HG03565 (cell line): ENCODE results near the gene ZNF362.
"Not testable (repeated sequence)": the region's sequence is repeated elsewhere in the genome, so short reads cannot be mapped to it uniquely, and the experiment has no call there.

ENCODE experiments used
- ATAC-seq: cut with Tn5 transposase; IDR thresholded peaks from one replicate; pipeline ENCODE4 v1.9.1; 2021; ENCODE audit warnings: mild to moderate bottlenecking, moderate library complexity; ENCODE audit not compliant: unreplicated experiment

ZNF362 gene, protein sequence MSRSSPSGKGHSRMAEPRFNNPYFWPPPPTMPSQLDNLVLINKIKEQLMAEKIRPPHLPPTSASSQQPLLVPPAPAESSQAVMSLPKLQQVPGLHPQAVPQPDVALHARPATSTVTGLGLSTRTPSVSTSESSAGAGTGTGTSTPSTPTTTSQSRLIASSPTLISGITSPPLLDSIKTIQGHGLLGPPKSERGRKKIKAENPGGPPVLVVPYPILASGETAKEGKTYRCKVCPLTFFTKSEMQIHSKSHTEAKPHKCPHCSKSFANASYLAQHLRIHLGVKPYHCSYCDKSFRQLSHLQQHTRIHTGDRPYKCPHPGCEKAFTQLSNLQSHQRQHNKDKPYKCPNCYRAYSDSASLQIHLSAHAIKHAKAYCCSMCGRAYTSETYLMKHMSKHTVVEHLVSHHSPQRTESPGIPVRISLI

DNA sequence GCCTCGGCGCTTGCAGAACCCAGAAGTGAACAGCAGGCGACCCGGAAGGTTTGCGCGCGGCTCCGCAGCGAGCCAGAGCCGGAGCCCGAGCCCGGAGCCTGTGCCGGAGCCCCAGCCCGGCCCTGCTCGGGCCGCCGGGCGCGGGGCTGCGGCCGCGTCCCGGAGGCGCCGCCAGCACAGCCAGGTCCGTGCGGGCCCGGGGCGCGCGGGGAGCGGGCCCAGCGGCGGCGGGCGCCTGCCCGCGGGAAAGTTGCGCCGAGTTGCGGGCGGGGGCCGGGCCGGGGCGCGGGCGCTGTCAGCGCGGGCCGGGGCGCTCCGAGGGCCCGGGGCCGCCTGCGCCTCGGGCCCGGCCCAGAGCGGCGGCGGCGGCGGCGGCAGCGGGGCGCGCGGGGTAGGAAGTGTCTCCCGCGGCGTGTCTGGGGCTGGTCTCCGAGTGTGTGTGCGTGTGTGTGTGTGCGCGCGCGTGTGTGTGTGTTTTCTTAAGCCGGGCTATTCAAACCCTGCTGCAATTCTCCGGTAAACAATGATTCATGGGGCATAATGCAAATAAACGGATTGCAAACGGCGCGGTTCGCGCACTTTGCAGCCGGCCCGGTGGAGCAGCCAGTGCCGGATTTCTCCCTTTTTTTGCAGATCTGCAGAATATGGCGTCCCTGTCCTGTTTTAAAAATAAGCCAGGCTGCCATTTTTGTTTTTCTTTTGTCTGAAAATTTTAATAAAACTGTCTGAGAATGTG lies at the start of gene ZNF362:
TSS of gene ZNF362 (plus strand) at position 22 of the 736 bp plus-strand sequence. CDS start 14,083 bp downstream, outside the sequence.
- peak; percentile 54 for ATAC-seq

DNA sequence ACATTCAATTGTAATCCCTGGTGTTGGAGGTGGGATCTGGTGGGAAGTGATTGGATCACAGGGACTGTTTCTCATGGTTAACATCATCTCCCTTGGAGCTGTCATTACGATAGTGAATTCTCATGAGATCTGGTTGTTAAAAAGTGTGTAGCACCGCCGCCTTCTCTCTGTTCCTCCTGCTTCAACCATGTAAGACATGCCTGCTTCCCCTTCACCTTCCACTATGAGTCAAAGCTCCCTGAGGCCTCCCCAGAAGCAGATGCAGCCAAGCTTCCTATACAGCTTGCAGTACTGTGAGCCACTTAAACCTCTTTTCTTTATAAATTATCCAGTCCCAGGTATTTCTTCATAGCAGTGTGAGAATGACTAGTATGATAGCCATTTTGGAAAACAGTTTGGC lies 44.3 kb upstream of the ZNF362 start:
- ATAC-seq: no peak

DNA sequence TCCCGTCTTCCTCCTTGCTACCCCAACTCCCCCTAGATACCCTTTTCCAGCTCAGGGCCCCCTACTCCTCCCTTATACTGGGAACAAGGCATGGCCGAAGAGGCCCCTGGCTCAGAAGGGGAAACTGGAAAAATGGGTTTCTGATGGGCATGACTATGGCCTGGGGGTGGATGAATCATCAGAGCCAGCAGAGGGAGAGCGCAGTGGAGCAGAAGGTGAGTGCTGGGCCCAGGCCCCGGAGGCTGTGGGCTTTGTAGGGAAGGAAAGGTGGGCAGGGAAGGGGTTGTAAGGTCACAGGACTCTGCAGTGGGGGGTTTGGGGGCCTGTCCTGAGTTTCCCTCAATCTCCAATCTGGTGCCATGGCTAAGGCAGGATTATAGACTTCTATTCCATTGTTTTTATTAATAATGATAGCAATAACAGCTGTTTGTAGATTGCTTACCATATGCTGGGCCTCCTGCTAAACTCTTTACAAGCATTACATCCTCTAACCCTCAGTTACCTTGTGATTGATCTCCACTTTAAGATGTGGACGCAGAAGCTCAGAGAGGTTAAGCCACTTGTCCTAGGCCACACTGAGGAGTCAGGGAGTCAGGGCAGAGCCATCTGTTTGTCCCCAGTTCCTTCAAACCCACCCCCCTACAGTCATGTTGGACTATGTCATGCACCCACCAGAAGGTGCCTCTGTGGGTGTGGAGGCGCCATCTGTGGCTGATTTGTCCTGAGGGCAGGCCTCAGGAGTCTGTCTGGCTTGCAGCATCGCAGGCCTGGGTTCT lies 36.2 kb upstream of the ZNF362 start:
- no peak for ATAC-seq

DNA sequence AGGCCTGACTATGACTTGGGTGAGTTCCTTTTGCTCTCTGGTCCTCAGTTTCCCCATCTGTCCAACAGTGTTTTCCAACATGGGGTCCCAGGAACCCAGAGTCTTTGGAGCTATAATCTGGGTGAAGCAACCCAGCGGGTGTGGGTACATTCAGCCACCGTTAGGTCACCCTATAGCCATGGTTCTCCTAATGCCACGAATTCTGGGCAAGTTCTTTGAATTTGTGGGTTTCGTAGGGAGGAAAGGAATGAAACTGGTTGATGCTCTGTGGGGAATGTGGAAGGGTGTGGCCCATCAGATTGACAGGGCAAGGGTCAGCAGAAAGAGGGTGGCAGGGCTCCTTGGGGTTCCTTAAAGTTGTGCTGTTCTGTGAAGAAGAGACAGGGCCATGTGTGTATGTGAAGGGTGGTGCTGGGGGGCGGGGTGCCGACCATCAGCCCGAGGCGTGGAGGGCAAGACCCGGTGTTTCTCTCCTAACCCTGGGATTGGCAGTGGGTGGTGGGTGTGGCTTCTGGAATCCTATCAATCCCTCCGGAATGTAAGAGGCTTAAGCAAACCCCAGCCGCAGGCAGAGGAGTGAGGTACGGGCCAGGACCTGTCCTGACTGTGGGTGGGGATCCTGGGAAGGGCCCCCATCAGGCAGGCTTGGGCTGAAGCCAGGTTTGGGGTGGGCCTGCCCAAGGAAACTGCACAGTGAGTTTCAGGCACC lies 35.5 kb upstream of the ZNF362 start:
- ATAC-seq: no peak

DNA sequence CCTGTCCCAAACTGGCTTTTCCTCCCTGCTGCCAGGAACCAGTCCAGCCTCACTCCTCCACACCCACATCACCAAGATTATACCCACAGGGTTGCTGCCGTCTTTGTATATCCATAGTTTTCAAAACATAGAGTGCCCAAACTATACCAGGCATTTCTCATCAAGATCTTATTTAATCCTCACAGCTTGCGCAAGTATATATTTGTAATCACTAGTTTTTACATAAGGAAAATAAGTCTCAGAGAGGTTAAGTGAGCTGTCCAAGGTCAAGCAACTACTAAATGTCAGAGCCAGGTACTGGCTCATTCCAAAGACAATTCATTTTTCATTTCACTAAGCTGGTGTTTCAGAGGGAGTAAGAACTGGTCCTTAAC lies 34.9 kb upstream of the ZNF362 start:
- ATAC-seq: no peak

DNA sequence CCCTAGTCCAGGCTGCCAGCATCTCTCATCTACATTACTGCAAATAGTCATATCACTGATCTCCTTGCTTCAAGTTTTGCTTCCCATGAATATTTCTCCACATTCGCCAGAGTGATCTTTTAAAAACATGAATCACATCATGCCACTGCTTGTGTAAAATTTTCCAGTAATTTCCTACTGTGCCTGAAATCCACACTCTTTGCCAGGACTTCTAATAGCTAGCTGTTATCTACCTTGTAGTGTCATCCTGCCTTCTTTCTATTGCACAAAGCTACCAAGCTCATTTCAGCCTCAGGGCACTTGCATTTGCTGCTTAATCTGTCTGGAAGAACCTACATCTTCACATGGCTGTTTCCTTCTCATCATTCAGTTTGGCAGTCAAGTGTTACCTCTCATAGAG lies 33.9 kb upstream of the ZNF362 start:
- no peak for ATAC-seq

DNA sequence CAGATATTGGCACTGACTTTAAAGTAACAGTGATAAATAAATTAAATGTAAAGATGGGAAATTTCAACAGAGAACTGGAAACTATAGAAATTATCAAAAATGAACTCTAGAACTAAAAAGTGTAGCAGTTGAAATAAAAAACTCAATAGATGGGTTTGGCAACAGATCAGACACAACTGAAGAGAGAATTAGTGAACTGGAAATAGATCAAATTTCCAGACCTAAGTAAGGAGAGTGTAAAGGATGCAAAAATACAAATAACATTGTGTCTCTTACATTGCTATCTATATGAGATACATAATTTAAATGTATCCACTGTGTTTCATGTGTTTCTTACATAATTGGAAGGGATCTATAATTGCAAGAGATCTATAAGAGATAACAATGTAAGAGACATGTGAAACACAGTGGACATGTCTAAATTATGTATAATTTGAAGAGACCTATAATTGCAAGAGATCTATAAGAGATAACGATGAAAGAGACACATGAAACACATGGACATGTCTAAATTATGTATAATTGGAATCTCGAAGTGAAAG lies 32.1 kb upstream of the ZNF362 start:
- no peak for ATAC-seq

DNA sequence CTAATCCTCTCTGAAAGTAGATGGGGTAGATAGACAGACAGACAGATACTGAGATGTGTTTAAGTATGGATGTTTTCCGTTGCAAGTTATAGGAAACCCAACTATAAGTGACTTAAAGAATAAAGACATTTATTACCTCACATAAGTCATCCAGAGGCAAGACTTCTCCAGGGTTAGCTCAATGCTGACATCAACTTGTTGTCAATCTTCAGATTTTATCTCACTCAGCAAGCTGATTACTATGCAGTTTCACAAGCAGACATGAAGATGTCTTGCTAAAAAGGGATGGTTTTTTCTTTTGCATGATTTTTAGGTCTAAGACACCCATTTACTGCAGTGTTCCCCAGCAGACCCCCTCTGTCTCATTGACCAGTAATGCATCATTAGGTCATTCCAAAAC lies 30.7 kb upstream of the ZNF362 start:
- ATAC-seq: no peak

DNA sequence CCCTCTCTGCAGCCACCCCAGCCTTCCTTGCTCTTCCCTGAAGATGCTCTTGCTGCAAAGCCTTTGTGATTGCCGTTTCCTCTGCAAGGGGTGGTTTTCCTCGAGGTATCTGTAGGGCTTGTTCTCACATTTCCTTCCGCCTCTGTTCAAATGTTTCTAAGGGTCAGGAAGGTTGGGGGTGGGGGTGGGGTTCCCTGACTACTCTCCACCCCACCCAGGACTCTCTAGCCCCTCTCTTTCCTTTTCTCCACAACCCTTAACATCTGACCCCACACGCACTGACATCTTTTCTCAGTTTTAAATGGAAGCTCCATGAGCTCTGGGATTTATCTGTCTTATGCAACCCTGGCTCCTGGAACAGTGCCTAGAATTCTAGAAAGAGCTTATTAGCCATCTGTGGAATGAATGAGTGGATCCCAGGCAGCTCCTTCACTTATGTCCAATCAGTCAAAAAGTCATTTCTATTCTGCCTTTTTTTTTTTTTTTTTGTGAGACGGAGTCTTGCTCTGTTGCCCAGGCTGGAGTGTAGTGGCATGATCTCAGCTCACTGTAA lies 27.3 kb upstream of the ZNF362 start:
- no peak for ATAC-seq

DNA sequence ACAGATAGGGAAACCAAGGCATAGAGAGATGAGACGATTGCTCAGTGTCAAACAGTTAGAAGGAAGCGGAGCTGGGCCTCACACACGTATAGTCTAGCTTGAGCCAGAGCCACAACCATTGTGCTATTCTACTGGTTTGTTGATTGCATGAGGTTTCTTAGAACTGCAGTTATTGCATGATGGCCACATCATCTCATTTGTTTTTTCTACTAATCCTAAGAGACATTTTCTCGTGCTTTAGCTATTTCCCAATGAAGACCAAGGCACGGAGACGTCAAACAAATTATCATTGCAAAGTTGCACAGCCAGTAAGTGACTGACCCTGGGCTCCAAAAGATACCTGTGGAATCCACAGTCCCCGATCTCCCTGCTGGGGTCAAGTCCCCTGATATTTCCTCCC lies 25.1 kb upstream of the ZNF362 start:
- ATAC-seq: no peak

DNA sequence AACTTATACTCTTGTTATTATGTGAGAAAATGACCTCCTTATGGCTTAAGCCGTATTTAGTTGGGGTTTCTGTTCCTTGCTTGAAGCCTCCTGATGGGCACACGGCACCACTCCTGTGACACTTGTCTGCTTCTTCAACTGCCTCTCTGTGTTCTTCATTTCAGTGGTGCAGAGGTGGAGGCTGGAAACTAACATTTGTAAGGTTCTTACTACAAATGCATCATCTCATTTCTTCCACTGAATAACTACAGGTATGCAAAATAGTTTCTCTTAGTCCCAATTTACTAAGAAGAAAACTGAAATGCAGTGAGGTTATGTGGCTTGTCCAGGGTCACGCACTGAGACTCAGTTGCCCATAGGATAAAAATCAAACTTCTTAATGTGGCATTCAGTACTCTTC lies 23.6 kb upstream of the ZNF362 start:
- no peak for ATAC-seq

DNA sequence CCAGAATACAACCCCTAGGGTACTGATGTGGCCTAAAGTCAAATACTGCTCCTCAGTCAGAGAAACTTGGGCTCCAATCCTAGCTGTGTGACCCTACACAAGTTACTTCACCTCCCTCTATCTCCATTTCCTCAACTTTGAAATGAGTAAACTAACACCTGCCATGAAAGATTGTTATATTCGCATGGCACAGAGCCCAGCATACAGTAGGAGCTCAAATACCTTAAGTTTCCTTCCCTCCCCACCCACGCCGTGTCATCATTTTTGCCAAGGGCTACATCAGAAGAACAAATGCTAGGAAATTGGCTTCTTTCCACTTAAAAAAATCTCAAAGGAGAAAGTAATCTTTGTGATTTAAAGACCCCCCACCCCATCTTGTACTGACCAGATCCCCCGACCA lies 22.2 kb upstream of the ZNF362 start:
- no peak for ATAC-seq

DNA sequence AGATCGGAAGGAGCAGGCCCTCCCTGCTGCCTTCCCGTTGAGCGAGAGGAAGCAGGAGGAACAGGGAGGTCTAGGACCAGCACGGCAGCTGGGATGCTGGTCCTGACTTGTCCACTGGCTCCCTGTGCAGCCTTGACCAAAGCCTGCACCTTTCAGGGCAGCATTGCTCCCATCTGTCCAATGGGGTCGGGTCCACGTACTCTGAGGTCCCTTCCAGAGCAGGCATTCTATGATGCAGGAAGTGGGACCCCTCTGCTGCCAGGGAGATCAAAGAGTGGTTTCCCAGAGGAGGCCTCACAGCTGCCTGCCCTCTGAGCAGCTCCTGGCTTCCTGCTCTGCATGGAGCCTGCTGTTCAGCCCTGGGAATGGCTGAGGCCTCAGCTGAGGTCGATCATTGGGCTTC lies 21.7 kb upstream of the ZNF362 start:
- no peak for ATAC-seq

DNA sequence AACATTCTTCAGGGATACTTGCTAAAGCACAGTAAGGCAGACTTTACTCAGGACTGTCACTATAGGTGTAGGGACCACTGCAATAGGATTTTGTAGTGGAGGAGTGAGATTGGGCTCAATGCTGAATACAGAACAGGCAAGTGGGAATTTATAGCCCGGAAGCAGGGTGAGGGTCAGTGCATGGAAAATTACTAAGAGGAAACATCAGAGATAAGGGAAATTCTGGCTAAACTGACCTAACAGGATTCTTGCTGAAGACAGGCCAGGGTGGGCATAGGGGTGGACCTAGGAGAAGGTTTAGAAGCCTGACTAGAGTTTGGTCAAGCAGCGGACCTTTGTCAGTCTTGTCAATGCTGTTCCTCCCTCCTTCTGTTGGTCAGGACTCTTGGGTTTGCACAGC lies 20.8 kb upstream of the ZNF362 start:
- no peak for ATAC-seq

DNA sequence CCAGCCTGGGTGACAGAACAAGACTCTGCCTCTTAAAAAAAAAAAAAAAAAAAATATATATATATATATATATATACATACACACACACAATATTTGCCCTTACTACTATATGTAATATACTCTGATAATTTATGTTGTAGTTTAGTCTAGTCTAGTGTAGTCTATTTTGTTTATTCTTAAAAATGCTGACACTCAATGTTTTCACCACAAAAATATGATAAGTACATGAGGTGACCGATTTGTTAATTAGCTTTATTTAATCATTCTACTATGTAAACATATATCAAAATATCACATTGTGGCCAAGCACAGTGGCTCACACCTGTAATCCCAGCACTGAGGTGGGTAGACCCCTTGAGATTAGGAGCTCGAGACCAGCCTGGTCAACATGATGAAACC lies 19.8 kb upstream of the ZNF362 start:
- ATAC-seq: no peak

DNA sequence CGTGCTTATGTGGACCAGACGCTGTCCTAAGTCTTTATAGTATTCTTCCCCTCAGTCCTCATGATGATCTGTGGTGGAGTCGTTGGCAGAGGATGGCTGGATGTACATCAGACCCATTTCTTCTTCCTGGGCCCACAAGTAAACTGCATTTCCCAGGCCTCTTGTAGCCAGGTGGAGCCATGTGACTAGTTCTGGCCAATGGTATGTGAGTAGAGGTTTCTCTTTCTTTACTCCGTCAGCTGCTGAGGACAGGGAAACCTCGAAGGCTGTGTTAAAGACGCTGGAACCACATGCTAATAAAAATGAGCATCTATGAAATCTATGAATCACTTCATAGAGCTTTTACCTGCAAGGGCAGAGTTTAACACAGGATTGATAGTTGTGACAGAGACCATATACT lies 18.7 kb upstream of the ZNF362 start:
- ATAC-seq: no peak

DNA sequence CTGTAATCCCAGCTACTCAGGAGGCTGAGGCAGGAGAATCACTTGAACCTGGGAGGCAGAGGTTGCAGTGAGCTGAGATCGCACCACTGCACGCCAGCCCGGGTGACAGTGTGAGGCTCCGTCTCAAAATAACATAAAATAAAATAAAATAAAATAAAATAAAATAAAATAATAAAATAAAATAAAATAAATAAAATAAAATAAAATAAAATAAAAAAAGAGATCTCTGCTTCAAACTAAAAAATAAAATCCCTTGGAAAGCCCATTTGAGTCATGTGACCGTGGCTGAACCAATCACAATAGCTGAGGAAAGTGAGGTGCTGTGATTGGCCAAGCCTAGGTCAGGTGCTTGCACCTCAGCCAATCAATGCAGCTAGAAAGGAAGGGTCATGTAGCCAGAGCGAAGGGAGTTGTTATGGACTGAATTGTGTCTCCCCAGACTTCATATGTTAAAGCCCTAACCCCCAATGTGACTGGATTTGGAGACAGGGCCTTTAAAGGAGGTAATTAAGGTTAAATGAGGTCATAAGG lies 18.0 kb upstream of the ZNF362 start:
- ATAC-seq: not testable (repeated sequence)

DNA sequence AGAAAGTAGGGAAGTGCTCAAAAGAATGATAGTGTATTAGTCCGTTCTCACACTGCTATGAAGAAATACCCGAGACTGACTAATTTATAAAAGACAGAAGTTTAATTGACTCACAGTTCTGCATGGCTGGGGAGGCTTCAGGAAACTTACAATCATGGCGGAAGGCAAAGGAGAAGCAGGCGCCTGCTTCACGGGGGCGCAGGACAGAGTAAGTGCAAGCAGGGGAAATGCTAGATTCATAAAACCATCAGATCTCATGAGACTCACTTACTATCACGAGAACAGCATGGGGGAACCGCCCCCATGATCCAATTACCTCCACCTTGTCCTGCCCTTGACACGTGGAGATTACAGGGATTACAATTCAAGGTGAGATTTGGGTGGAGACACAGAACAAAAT lies 16.9 kb upstream of the ZNF362 start:
- not testable (repeated sequence) for ATAC-seq

DNA sequence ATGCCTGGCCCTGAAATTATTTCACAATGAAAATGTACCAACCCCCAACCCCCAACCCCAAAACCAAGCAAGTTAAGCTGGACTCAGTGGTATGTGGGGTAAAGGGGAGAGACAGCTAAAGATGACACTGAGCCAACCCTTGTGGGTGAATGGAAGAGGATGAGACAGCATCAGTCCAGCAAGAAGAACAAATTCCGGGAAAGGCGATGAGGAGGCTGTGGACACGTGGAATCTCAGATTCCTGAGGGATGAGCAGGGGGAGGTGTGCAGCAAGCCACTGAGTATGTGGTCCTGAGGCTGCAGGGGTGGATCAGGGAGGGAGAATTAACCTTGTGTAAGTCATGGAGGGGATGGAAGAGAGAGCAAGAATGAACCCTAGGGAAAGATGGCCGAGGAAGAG lies 14.4 kb upstream of the ZNF362 start:
- ATAC-seq: no peak

DNA sequence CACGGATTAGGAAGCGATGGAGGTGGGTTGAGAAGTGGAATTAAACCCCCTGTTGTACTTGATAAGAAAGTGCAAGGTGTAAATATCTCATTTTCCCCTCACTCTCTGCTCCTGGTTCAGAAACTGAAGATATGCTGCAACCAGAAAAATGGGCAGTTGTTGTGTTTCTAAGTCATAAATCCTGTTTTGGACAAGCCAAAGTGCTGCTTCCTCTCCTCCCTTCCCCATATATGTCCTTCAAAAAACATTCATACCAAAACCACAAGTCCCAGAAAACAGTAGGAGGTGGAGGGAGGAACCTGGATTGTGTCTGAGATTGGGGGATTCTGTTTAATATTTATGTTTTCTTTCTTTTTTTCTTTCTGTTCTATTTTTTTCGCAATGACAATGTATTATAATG lies 13.6 kb upstream of the ZNF362 start:
- ATAC-seq: no peak
